ENCODE results near the gene KMT5C.

The KMT5C gene

GRCh38 chr19:55386493-55386971 lies 46.9 kb downstream of the KMT5C start:
- Histone ChIP-seq H3K27me3 (ENCODE audit: control insufficient read depth, insufficient read depth, low read length, poor library complexity, severe bottlenecking) (peaks cover 12% of the 10 kb centered on the region), H3K4me3 (ENCODE audit: insufficient read depth, low read depth, low read length) (peak overlapping the region; percentile 83), H3K36me3 (ENCODE audit: control insufficient read depth, insufficient read depth, low read length) (peaks cover 32% of the 10 kb centered on the region), H3K27ac (ENCODE audit: insufficient read depth, low read depth, low read length, poor library complexity, severe bottlenecking) (no peak overlapping the region), H3K4me1 (ENCODE audit: control insufficient read depth, insufficient read depth, low read length) (peaks cover 32% of the 10 kb centered on the region), H3K9me3 (ENCODE audit: control insufficient read depth, low read length) (no peaks in the 10 kb centered on the region)
- WGBS, 2 experiments: 9% methylated on average over 33 of the region's 33 CpGs

DNA sequence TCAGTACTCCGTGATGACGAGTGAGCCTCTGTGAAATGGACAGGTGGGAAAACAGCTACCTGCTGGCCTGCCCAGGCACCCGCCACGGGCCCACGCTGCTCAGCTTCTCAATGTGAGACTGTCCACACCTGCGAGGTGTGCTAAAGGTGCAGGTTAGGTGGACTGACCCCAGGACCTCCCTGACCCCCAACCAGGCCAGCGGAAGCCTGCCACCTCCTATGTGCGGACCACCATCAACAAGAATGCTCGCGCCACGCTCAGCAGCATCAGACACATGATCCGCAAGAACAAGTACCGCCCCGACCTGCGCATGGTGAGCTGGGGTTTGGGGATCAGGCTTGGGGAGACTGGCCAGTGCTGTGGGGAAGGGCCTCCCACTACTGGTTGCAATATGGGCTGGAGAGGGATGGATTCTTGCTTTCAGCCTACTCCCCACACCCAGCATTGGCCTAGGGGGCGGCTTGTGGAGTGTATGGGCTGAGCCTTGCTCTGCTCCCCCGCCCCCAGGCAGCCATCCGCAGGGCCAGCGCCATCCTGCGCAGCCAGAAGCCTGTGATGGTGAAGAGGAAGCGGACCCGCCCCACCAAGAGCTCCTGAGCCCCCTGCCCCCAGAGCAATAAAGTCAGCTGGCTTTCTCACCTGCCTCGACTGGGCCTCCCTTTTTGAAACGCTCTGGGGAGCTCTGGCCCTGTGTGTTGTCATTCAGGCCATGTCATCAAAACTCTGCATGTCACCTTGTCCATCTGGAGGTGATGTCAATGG lies 48.2 kb downstream of the KMT5C start:
- Histone ChIP-seq H3K9me3 (ENCODE audit: control insufficient read depth, low read length) (no peaks in the 10 kb centered on the region), H3K36me3 (ENCODE audit: control insufficient read depth, insufficient read depth, low read length) (peaks cover 32% of the 10 kb centered on the region), H3K4me1 (ENCODE audit: control insufficient read depth, insufficient read depth, low read length) (peaks cover 43% of the 10 kb centered on the region), H3K4me3 (ENCODE audit: insufficient read depth, low read depth, low read length) (no peak overlapping the region), H3K27ac (ENCODE audit: insufficient read depth, low read depth, low read length, poor library complexity, severe bottlenecking) (no peak overlapping the region), H3K27me3 (ENCODE audit: control insufficient read depth, insufficient read depth, low read length, poor library complexity, severe bottlenecking) (peaks cover 5% of the 10 kb centered on the region)
- WGBS, 2 experiments: 93 to 94% methylated on average over 24 of the region's 24 CpGs

- Histone ChIP-seq H3K27me3 (ENCODE audit: control insufficient read depth, insufficient read depth, low read length, poor library complexity, severe bottlenecking) (no peaks in the 10 kb centered on the region), H3K4me3 (ENCODE audit: insufficient read depth, low read depth, low read length) (no peak overlapping the region), H3K36me3 (ENCODE audit: control insufficient read depth, insufficient read depth, low read length) (peaks cover 32% of the 10 kb centered on the region), H3K27ac (ENCODE audit: insufficient read depth, low read depth, low read length, poor library complexity, severe bottlenecking) (no peak overlapping the region), H3K9me3 (ENCODE audit: control insufficient read depth, low read length) (no peaks in the 10 kb centered on the region), H3K4me1 (ENCODE audit: control insufficient read depth, insufficient read depth, low read length) (peaks cover 46% of the 10 kb centered on the region)
- WGBS, 2 experiments: 82 to 85% methylated on average over 21 of the region's 21 CpGs
These were observed 50.0 kb downstream of the KMT5C start for GRCh38 chr19:55389386-55390317.

DNA sequence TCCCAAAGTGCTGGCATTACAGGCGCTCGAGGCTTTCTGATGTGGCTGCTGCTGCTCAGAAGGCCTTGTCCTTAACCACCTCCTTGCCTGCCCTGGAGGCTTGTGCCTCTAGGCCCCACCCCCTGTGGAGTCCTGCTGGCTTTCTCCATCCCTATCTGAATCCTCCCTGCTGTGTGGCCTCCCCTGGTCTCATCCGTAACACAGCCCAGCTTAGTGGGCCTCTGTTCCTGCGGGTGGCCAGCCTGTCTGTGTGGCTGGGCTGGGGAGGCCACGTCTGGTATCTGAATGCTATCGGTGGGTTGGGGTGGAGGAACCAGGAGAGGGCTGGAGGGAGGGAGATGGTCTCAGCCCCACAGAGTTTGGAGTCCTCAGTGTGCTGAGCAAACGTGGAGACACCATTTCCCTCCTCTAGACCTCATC lies 50.8 kb downstream of the KMT5C start:
- Histone ChIP-seq H3K27ac (ENCODE audit: insufficient read depth, low read depth, low read length, poor library complexity, severe bottlenecking) (no peak overlapping the region), H3K4me1 (ENCODE audit: control insufficient read depth, insufficient read depth, low read length) (peaks cover 46% of the 10 kb centered on the region), H3K9me3 (ENCODE audit: control insufficient read depth, low read length) (no peaks in the 10 kb centered on the region), H3K36me3 (ENCODE audit: control insufficient read depth, insufficient read depth, low read length) (peaks cover 32% of the 10 kb centered on the region), H3K4me3 (ENCODE audit: insufficient read depth, low read depth, low read length) (no peak overlapping the region), H3K27me3 (ENCODE audit: control insufficient read depth, insufficient read depth, low read length, poor library complexity, severe bottlenecking) (no peaks in the 10 kb centered on the region)
- WGBS, 2 experiments: 65 to 69% methylated on average over 7 of the region's 7 CpGs

- Histone ChIP-seq H3K4me3 (ENCODE audit: insufficient read depth, low read depth, low read length) (no peak overlapping the region), H3K9me3 (ENCODE audit: control insufficient read depth, low read length) (no peaks in the 10 kb centered on the region), H3K27ac (ENCODE audit: insufficient read depth, low read depth, low read length, poor library complexity, severe bottlenecking) (no peak overlapping the region), H3K4me1 (ENCODE audit: control insufficient read depth, insufficient read depth, low read length) (peaks cover 46% of the 10 kb centered on the region), H3K36me3 (ENCODE audit: control insufficient read depth, insufficient read depth, low read length) (peaks cover 32% of the 10 kb centered on the region), H3K27me3 (ENCODE audit: control insufficient read depth, insufficient read depth, low read length, poor library complexity, severe bottlenecking) (no peaks in the 10 kb centered on the region)
- 90 to 92% methylated on average over 12 of the region's 12 CpGs for WGBS, 2 experiments
These were observed 51.6 kb downstream of the KMT5C start for GRCh38 chr19:55391191-55391670.

DNA sequence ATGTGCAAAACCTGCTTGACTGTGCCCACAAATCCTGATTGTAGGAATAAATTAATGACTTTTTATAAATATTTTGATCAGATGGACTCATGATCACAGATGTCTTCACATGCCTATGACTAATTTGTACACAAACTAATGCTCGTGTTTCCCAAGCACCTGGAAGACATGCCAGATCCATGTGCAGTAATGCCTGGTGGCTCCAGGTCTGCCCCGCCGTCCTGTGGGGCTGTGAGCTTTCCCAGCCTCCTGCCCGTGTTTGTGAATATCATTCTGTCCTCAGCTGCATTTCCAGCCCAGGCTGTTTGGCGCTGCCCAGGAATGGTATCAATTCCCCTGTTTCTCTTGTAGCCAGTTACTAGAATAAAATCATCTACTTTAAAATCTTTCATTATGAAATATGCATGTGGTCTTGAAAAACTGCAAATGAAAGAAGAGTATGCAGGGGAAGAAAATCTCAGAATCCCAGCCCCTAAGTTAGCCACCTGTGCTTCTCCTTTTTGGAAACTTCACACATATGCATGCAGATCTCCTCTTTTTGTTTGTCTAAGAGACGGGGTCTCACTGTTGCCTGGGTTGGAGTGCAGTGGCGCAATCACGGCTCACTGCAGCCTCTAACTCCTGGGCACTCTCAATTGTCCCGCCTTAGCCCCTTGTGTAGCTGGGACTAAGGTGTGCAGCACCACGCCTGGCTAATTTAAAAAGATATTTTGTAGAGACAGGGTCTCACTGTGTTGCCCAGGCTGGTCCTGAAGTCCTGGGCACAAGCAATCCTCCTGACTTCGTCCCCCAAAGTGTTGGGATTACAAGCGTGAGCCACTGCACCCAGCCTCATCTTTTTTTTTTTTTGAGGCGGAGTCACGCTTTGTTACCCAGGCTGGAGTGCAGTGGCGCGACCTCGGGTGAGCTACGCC lies 52.3 kb downstream of the KMT5C start:
- Histone ChIP-seq H3K27me3 (ENCODE audit: control insufficient read depth, insufficient read depth, low read length, poor library complexity, severe bottlenecking) (no peaks in the 10 kb centered on the region), H3K4me3 (ENCODE audit: insufficient read depth, low read depth, low read length) (no peak overlapping the region), H3K36me3 (ENCODE audit: control insufficient read depth, insufficient read depth, low read length) (peaks cover 31% of the 10 kb centered on the region), H3K4me1 (ENCODE audit: control insufficient read depth, insufficient read depth, low read length) (peaks cover 41% of the 10 kb centered on the region), H3K9me3 (ENCODE audit: control insufficient read depth, low read length) (no peaks in the 10 kb centered on the region), H3K27ac (ENCODE audit: insufficient read depth, low read depth, low read length, poor library complexity, severe bottlenecking) (peak overlapping the region; percentile 36)
- WGBS, 2 experiments: 46 to 49% methylated on average over 18 of the region's 18 CpGs

- H3K27me3 ChIP-seq (ENCODE audit: control insufficient read depth, insufficient read depth, low read length, poor library complexity, severe bottlenecking): no peaks in the 10 kb centered on the region
- H3K4me3 ChIP-seq (ENCODE audit: insufficient read depth, low read depth, low read length): no peak overlapping the region
- peaks cover 20% of the 10 kb centered on the region for H3K36me3 ChIP-seq (ENCODE audit: control insufficient read depth, insufficient read depth, low read length)
- 28% methylated on average over 18 of the region's 18 CpGs for WGBS, 2 experiments
- H3K27ac ChIP-seq (ENCODE audit: insufficient read depth, low read depth, low read length, poor library complexity, severe bottlenecking): no peak overlapping the region
- no peaks in the 10 kb centered on the region for H3K9me3 ChIP-seq (ENCODE audit: control insufficient read depth, low read length)
- H3K4me1 ChIP-seq (ENCODE audit: control insufficient read depth, insufficient read depth, low read length): peaks cover 30% of the 10 kb centered on the region
These were observed 53.4 kb downstream of the KMT5C start for GRCh38 chr19:55392820-55393761.

All from ectodermal cell (in vitro differentiated cells).